Thyroid gland (tissue), 4 donors: ENCODE results near the gene EPHB4.

Experiments
- CTCF ChIP-seq, 6 experiments: fragments of 200-600 bp in 3 of 6; fragments of 450-650 bp in 3 of 6; sonication (generic) in 3 of 6; IDR thresholded peaks; one replicate each; pipeline ENCODE4 v1.5.1; 2016 to 2019; ENCODE audit warnings: antibody characterized with exemption in 6 of 6, mild to moderate bottlenecking in 2 of 6, inconsistent platforms in 1 of 6, moderate library complexity in 1 of 6
- POLR2A ChIP-seq, 2 donors: fragments of 450-650 bp; IDR thresholded peaks; one replicate each; pipeline ENCODE4 v1.6.1; 2017; ENCODE audit warnings: antibody characterized with exemption in 2 of 2, mild to moderate bottlenecking in 2 of 2, moderate library complexity in 1 of 2

GRCh38 chr7:100839361-100839760 is 12.0 kb upstream of the EPHB4 start:
- TF ChIP-seq CTCF (IDR thresholded peaks at IDR 0.05) (no peak), POLR2A (IDR thresholded peaks at IDR 0.05) (no peak)
